ENCODE results near the gene TAF4. TPM values are rescaled to one million over a fixed set of nuclear protein-coding genes. Genes with fewer than 3 reads are reported as not detected.
"Not testable (repeated sequence)": the region's sequence is repeated elsewhere in the genome, so short reads cannot be mapped to it uniquely, and the experiment has no call there.

The TAF4 gene
- total RNA-seq, 4 donors from 2014 or later, result 21.1 to 40.6 (median 22.1) TPM

DNA sequence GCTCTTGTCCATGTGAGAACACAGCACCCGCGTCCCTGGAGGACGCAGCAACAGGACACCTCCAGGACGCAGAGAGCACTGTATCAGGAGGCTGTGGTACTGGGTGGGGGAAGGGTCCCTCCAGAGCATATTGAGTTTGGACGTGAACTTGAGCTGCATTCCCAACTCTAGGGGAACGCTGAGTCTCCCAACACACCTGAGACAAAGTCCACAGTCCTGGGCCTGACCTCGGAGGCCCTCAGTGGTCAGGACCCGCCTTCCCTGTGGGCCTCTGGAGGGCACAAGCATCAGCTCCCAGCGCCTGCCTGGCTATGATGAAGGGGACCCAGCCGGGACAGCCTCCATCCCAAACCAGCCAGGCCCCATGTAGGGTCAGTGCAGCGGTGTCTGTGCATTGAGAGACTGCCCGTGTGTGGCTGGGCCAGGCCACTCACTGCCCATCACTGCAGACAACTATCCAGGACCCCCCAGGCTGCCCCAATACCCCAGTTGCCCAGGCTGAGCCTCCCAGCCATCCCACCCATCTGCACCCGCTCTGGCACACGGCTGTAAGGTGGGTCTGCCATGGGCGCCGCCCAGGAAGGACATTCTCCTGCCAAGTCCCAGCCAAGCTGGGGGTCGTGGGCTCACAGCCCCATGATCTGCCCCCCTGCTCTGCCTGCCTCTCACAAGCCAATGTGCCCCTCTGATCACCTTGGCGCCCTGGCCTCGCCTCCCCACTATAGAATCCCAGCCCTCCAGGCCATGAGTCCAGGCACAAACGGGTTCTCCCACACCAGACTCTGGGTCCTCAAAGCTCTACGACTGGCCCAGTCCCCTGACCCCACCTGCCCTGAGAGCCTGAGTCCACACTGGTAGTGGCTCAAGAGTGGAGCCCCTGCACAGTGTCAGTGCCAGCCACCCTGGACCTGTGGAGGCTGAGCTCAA, 115.7 kb downstream of the TAF4 start:
- no peak for TF ChIP-seq POLR2A (IDR thresholded peaks at IDR 0.05)
- DNase-seq (ENCODE audit: low spot score in 2 of 2), result peak in 1 of 2 donors; percentile 78
- intact Hi-C loops (cut with DNase I; ENCODE audit: low total_unique reads), result no loop called here
- H3K4me3 ChIP-seq (ENCODE audit: low read depth, poor library complexity, severe bottlenecking), result no peak overlapping the region
- WGBS, 2 donors, result 76 to 80% methylated on average over 20 to 21 of the region's 21 CpGs

DNA sequence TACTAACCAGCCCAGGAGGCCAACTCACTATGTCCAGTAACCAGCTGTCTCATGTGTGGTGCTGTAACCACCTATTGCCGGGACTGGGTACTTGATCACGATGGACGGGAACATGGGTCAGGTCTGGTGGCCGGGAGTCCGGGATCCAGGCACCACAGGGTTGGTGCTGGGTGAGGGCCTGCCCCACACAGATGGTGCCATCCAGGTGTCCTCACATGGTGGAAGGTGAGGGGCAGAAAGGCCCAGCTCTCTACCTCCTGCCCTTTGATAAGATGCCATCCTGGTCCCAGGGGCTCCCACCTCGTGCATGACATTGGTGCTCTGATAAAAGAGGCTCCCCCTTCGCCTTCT, 116.3 kb downstream of the TAF4 start:
- peak in 1 of 2 donors; percentile 67 for DNase-seq (ENCODE audit: low spot score in 2 of 2)
- TF ChIP-seq, protein P1, sequence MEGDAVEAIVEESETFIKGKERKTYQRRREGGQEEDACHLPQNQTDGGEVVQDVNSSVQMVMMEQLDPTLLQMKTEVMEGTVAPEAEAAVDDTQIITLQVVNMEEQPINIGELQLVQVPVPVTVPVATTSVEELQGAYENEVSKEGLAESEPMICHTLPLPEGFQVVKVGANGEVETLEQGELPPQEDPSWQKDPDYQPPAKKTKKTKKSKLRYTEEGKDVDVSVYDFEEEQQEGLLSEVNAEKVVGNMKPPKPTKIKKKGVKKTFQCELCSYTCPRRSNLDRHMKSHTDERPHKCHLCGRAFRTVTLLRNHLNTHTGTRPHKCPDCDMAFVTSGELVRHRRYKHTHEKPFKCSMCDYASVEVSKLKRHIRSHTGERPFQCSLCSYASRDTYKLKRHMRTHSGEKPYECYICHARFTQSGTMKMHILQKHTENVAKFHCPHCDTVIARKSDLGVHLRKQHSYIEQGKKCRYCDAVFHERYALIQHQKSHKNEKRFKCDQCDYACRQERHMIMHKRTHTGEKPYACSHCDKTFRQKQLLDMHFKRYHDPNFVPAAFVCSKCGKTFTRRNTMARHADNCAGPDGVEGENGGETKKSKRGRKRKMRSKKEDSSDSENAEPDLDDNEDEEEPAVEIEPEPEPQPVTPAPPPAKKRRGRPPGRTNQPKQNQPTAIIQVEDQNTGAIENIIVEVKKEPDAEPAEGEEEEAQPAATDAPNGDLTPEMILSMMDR (IDR thresholded peaks at IDR 0.05), result no peak
- TF ChIP-seq POLR2A (IDR thresholded peaks at IDR 0.05), result no peak
- no peak overlapping the region for H3K4me3 ChIP-seq (ENCODE audit: low read depth, poor library complexity, severe bottlenecking)
- intact Hi-C loops (cut with DNase I; ENCODE audit: low total_unique reads), result no loop called here
- WGBS, 2 donors, result 86 to 91% methylated on average over 7 of the region's 7 CpGs

DNA sequence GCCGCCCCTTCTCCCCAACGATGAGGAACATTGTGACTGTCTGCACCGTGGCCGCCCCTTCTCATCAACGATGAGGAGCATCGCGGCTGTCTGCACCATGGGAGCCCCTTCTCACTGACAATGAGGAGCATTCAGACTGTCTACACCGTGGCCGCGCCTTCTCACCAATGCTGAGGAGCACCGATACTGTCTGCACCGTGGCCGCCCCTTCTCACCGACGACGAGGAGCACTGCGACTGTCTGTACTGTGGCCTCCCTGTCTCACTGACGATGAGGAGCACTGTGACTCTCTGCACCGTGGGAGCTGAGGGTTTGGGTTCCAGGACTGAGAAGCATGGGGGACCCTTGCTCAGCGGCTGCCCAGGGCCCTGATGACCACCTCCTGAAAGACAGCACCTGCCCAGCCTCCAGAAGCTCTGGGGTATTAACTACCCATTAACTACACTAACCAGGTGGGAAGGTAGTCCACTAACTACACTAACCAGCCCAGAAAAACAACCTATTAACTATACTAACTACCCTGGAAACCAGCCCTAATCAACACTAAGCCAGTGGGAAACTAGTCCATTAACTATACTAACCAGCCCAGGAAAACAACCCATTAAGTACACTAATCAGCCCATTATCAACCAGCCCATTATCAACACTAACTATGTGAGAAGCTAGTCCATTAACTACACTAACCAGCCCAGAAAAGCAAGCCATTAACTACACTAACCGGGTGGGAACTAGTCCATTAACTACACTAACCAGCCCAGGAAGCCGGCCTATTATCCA, 116.9 kb downstream of the TAF4 start:
- TF ChIP-seq, protein P1 (IDR thresholded peaks at IDR 0.05), result no peak
- TF ChIP-seq POLR2A (IDR thresholded peaks at IDR 0.05), result no peak
- WGBS, 2 donors, result 85 to 97% methylated on average over 21 of the region's 22 CpGs
- DNase-seq (ENCODE audit: low spot score in 2 of 2), result peak in 1 of 2 donors; percentile 42
- no peak overlapping the region for H3K4me3 ChIP-seq (ENCODE audit: low read depth, poor library complexity, severe bottlenecking)
- intact Hi-C loops (cut with DNase I; ENCODE audit: low total_unique reads), result no loop called here

DNA sequence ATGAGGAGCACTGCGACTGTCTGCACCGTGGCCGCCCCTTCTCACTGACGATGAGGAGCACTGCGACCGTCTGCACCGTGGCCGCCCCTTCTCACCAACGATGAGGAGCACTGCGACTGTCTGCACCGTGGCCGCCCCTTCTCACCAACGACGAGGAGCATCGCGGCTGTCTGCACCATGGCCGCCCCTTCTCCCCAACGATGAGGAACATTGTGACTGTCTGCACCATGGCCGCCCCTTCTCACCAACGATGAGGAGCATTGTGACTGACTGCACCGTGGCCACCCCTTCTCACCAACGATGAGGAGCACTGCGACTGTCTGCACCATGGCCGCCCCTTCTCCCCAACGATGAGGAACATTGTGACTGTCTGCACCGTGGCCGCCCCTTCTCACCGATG, 117.6 kb downstream of the TAF4 start:
- H3K4me3 ChIP-seq (ENCODE audit: low read depth, poor library complexity, severe bottlenecking); intact Hi-C loops (cut with DNase I; ENCODE audit: low total_unique reads): not testable (repeated sequence)
- 82 to 85% methylated on average over 28 of the region's 28 CpGs for WGBS, 2 donors
- DNase-seq (ENCODE audit: low spot score in 2 of 2), result peak in 1 of 2 donors; percentile 57

DNA sequence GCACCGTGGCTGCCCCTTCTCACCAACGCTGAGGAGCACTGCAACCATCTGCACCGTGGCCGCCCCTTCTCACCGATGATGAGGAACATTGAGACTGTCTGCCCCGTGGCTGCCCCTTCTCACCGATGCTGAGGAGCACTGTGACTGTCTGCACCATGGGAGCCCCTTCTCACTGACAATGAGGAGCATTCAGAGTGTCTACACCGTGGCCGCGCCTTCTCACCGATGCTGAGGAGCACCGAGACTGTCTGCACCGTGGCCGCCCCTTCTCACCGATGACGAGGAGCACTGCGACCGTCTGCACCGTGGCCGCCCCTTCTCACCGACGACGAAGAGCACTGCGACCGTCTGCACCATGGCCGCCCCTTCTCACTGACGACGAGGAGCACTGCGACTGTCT, 120.2 kb downstream of the TAF4 start:
- intact Hi-C loops (cut with DNase I; ENCODE audit: low total_unique reads); H3K4me3 ChIP-seq (ENCODE audit: low read depth, poor library complexity, severe bottlenecking): not testable (repeated sequence)
- 94% methylated on average over 16 of the region's 29 CpGs; no CpG with 5 or more reads in 1 of the 2 donors for WGBS, 2 donors
- peak in 1 of 2 donors; percentile 36 for DNase-seq (ENCODE audit: low spot score in 2 of 2)

DNA sequence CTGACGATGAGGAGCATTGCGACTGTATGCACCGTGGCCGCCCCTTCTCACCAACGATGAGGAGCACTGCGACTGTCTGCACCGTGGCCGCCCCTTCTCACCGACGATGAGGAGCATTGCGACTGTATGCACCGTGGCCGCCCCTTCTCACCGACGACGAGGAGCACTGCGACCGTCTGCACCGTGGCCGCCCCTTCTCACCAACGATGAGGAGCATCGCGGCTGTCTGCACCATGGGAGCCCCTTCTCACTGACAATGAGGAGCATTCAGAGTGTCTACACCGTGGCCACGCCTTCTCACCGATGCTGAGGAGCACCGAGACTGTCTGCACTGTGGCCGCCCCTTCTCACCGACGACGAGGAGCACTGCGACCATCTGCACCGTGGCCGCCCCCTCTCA, 120.7 kb downstream of the TAF4 start:
- WGBS, 2 donors, result 99% methylated on average over 12 of the region's 34 CpGs; no CpG with 5 or more reads in 1 of the 2 donors
- peak in 1 of 2 donors; percentile 5 for DNase-seq (ENCODE audit: low spot score in 2 of 2)
- intact Hi-C loops (cut with DNase I; ENCODE audit: low total_unique reads), result not testable (repeated sequence)

DNA sequence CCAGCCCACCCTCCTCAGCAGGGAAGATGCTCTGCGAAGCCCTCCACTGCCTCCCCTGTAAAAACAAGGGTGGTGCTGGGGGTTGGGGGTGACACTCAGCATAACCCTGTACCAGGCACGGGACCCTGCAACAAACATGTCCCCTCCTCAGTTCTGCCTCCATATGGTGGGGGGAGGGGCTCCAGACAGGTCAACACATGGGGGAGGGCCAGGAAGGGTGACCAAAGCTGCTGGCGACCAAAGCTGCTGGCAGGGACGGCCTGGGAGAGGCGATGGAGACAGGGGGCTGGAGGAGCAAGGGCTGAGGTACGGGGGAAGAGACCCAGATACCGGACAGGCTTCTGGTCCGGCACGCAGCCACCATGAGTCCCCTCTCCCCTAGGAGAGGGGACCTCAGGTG, 123.2 kb downstream of the TAF4 start:
- no peak overlapping the region for H3K4me3 ChIP-seq (ENCODE audit: low read depth, poor library complexity, severe bottlenecking)
- intact Hi-C loops (cut with DNase I; ENCODE audit: low total_unique reads), result no loop called here
- DNase-seq (ENCODE audit: low spot score in 2 of 2), result peak in 1 of 2 donors; percentile 28
- 68 to 92% methylated on average over 9 of the region's 9 CpGs for WGBS, 2 donors
- TF ChIP-seq POLR2A (IDR thresholded peaks at IDR 0.05), result no peak

More for the DNA sequence above, 120.7 kb downstream of the TAF4 start:
- H3K4me3 ChIP-seq (ENCODE audit: low read depth, poor library complexity, severe bottlenecking), result not testable (repeated sequence)

DNA sequence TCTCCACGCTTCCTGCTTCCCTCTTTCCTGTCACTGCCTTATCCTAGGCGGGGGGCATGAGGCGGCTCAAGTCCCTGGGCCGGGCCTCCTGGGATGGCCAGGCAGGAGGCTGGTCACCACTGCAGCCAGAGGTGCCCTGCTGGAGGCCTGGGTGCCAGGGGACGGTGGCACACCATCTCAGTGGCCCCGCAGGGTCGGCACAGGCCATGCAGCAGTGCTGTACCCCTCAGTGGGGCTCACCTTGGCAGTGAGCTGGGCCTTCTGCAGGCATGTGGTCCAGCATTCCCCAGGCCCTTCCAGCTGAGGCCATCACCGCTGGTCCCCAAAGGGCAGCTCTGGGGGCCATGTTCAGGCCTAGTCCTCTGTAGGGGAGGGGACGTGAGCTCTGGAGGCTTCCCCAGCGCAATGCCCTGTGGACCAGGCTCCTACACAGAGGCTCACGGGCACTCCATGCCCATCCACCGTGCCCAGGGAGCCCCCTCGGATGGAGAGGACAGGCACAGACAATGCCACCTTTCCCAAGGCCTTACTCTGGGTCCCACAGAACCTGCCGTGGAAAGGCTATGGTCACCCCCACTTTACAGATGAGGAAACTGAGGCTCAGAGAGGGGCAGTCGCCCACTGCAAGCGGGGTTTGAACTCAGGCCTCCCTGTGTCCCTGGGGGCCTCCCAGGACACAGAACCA, 123.8 kb downstream of the TAF4 start:
- WGBS, 2 donors, result 83 to 91% methylated on average over 13 to 16 of the region's 16 CpGs
- intact Hi-C loops (cut with DNase I; ENCODE audit: low total_unique reads), result no loop called here
- no peak for DNase-seq (ENCODE audit: low spot score in 2 of 2)

More for the DNA sequence above, 123.8 kb downstream of the TAF4 start:
- TF ChIP-seq, protein P1 (IDR thresholded peaks at IDR 0.05), result no peak
- no peak for TF ChIP-seq POLR2A (IDR thresholded peaks at IDR 0.05)
- no peak overlapping the region for H3K4me3 ChIP-seq (ENCODE audit: low read depth, poor library complexity, severe bottlenecking)
